T-helper 2 cell (primary cell): ENCODE data around the gene TULP4.
A peak's percentile ranks its signal among the peaks of the same experiment; 100 is the strongest.
"Not testable (repeated sequence)": the region's sequence is repeated elsewhere in the genome, so short reads cannot be mapped to it uniquely, and the experiment has no call there.

Experiments used
- DNase-seq, 5 experiments: peaks; one replicate each; pipeline versions ENCODE4 v3.0.0 to v3.0.0-alpha.2; 2012 to 2022

The TULP4 gene

GRCh38 chr6:158474961-158475343 lies 162.7 kb downstream of the TULP4 start:
- DNase-seq: no peak

- DNase-seq: no peak
These were observed 163.4 kb downstream of the TULP4 start for GRCh38 chr6:158475344-158476302.

DNA sequence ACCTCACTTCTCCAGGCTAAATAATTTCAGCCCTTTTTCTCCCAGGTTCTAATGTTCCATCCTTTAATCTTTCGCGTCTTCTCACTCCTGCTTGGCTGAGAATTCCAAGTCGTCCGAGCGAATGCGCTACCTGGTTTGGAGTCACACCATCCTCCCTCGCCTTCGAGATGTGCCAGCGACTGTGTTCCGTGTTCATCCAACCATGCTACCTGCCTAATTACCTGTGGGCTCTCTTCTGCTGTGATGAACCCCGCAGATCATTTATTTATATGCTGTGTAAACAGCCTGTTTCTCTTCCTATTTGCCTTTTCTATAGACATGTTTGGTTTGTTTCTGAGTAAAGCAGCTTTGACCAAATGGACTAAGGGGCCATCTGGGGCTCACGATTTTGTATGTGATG lies 164.1 kb downstream of the TULP4 start:
- no peak for DNase-seq

- not testable (repeated sequence) for DNase-seq
These were observed 165.5 kb downstream of the TULP4 start for GRCh38 chr6:158477722-158478121.

DNA sequence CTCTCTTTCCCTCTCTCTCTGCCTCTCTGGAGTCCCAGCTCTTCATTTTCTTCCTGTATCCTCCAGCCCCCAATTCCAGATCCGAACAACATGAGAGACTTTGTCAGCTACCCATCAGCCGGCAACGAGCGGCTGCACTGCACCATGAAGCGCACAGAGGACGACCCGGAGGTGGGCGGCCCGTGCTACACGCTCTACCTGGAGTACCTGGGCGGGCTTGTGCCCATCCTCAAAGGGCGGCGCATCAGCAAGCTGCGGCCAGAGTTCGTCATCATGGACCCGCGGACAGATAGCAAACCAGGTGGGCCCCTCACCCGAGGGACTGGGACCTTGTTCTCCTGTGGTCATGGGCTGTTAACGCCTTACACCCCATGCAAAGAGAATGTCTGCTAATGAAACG lies 168.7 kb downstream of the TULP4 start:
- no peak for DNase-seq

DNA sequence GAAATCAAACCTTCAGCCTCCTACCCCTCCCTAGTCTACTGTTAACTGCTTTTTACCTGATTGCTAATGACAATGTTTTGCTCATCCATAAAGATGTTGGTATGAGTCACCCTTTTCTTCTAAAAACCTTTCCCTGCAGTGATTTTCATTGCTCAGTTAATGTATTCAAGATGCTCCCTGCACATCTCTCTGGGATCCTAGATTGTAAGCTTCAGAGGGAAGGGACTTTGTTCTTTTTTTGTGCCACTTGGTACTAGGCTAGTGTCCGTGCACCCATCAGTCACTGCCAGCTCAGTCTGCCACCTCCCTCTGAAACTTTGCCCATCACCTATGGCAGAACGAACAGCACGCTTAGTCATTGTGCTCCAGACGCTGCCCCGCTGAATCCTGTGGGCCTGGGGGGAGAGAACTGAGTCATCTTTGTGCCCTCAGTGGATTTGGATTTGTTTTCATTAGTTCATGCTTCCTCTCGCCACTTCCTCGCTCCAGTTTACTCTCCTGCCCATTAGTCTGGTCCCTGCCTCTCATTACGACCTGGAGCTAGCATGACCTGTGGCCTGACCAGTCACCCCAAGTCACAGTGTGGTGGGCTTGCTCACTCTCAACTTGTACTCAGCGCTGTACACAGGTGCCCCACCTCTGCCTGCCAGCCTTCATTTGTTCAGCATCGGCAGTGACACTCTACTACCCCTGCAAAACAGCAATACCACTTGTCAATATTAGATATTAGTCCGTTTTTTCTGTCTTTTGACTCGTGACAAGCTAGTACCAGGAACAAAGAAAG lies 169.6 kb downstream of the TULP4 start:
- DNase-seq: peak in 1 of 5 experiments; percentile 25

DNA sequence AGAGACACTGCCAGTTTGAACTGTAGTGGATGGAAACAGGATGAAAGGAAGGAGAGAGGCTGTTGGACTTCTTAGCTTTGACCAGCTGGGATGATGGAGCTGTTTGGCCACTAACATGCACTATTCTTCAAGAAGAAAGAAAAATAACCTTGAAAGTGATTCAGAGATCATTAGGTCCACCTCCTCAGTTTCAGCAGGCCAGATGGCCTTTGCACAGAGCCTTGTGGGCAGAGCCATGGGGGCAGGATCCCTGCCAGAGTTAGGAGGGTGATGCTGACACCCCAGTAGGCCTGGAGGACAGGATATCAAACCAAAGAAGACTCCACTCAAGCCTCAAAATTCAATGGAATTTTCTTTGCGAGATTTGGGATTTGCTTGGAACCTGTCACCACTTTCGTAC lies 173.2 kb downstream of the TULP4 start:
- no peak for DNase-seq

DNA sequence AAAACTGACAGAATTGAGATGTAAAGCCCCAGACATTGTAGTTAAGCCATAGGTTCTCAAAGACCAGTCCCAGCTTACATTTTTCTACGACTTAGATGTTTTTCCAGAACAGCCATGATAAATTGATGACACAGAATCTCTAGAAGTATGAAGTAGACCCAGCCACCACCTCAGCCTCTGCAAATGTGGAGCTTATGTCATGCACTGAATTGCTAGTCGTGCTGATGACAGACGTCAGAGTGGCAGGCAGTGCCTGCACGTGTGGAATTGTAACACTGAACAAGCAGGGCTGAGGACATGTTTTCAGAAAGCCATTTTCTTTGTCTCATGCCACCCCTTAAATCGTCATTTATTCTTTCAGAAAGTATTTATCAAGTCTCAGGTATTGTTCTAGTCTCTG lies 175.2 kb downstream of the TULP4 start:
- no peak for DNase-seq

DNA sequence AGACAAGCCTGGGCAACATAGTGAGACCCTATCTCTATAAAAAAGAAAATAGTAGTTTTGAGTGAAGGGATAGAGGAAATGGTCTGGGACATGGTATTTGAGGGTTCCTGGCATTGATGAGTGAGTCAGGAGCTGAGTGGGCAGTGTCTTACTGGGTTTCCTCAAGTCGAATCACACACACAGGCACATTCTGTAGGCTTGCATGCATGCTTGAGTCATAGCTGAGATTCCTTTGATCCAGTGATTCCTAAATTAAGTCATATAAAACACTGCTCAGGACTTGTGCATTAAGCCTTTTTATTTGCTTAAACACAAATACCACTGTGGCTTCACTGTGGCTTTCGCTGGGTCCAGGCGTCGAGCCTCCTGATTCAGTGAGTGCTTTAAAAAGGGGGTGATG lies 175.8 kb downstream of the TULP4 start:
- DNase-seq: no peak

- DNase-seq: no peak
These were observed 177.2 kb downstream of the TULP4 start for GRCh38 chr6:158489441-158489840.

- DNase-seq: no peak
These were observed 180.6 kb downstream of the TULP4 start for GRCh38 chr6:158492881-158493280.

- DNase-seq: no peak
These were observed 184.4 kb downstream of the TULP4 start for GRCh38 chr6:158496700-158497099.

- no peak for DNase-seq
These were observed 185.4 kb downstream of the TULP4 start for GRCh38 chr6:158497620-158498019.

GRCh38 chr6:158498362-158498761 lies 186.1 kb downstream of the TULP4 start:
- no peak for DNase-seq

DNA sequence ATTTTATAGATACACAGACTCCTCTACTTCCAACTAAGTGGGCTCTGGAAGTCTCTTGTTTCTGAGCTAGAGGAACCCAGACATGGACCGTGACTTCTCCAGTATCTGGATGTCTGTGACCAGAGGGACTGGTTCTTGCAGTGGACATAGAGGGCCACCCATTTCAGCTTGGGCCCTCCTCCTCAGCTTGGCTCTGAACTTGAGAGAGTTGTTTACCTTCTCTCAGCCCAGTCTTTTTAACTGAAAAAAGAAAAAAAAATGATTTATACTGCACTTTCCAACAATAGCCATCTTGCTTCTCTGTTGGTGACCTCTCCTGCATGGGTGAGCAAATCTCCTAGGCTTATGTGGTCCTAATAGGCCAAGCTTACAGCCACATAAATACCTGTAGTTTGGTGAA lies 187.3 kb downstream of the TULP4 start:
- DNase-seq: no peak

- no peak for DNase-seq
These were observed 187.9 kb downstream of the TULP4 start for GRCh38 chr6:158500016-158500735.

GRCh38 chr6:158501360-158502262 lies 189.3 kb downstream of the TULP4 start:
- DNase-seq: no peak

DNA sequence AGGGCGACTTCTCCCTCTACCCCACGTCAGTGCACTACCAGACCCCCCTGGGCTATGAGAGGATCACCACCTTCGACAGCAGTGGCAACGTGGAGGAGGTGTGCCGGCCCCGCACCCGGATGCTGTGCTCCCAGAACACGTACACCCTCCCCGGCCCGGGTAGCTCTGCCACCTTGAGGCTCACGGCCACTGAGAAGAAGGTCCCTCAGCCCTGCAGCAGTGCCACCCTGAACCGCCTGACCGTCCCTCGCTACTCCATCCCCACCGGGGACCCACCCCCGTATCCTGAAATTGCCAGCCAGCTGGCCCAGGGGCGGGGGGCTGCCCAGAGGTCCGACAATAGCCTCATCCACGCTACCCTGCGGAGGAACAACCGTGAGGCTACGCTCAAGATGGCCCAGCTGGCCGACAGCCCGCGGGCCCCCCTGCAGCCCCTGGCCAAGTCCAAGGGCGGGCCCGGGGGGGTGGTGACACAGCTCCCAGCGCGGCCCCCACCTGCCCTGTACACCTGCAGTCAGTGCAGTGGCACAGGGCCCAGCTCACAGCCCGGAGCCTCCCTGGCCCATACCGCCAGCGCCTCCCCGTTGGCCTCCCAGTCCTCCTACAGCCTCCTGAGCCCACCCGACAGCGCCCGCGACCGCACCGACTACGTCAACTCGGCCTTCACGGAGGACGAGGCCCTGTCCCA lies 190.1 kb downstream of the TULP4 start:
- no peak for DNase-seq

GRCh38 chr6:158503222-158503621 lies 191.0 kb downstream of the TULP4 start:
- no peak for DNase-seq

DNA sequence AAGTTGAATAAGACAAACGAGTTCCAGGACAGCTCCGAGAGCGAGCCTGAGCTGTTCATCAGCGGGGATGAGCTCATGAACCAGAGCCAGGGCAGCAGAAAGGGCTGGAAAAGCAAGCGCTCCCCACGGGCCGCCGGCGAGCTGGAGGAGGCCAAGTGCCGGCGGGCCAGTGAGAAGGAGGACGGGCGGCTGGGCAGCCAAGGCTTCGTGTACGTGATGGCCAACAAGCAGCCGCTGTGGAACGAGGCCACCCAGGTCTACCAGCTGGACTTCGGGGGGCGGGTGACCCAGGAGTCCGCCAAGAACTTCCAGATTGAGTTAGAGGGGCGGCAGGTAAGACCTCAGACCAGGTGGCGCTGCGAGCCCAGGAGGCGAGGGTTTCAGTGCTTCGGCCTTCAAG lies 191.6 kb downstream of the TULP4 start:
- DNase-seq: no peak

- no peak for DNase-seq
These were observed 192.9 kb downstream of the TULP4 start for GRCh38 chr6:158505194-158505593.
